Measurements from ENCODE around the gene MRPL52.
"Not testable (repeated sequence)": the region's sequence is repeated elsewhere in the genome, so short reads cannot be mapped to it uniquely, and the experiment has no call there.

MRPL52 gene

GRCh38 chr14:22852599-22852939 lies 22.9 kb downstream of the MRPL52 start:
- TF ChIP-seq POLR2AphosphoS5 (IDR thresholded peaks at IDR 0.05; ENCODE audit: low read depth, low read length), result no peak
- no peak for TF ChIP-seq TAF1 (IDR thresholded peaks at IDR 0.05; ENCODE audit: borderline replicate concordance, low read depth, low read length)
- TF ChIP-seq POLR2A (IDR thresholded peaks at IDR 0.05; ENCODE audit: low read depth, low read length), result no peak
- no peak for FAIRE-seq
- no peak for DNase-seq (ENCODE audit: insufficient read length)

- FAIRE-seq, result peak; percentile 92
- TF ChIP-seq POLR2A (IDR thresholded peaks at IDR 0.05; ENCODE audit: low read depth, low read length) (no peak), POLR2AphosphoS5 (IDR thresholded peaks at IDR 0.05; ENCODE audit: low read depth, low read length) (no peak), TAF1 (IDR thresholded peaks at IDR 0.05; ENCODE audit: borderline replicate concordance, low read depth, low read length) (no peak)
Observed at GRCh38 chr14:22852940-22853767, 23.5 kb downstream of the MRPL52 start.

GRCh38 chr14:22854296-22854695 lies 24.6 kb downstream of the MRPL52 start:
- DNase-seq (ENCODE audit: insufficient read length); FAIRE-seq: not testable (repeated sequence)

More at GRCh38 chr14:22852940-22853767, 23.5 kb downstream of the MRPL52 start:
- DNase-seq (ENCODE audit: insufficient read length), result no peak

- no peak for FAIRE-seq
- DNase-seq (ENCODE audit: insufficient read length), result no peak
- TF ChIP-seq TAF1 (IDR thresholded peaks at IDR 0.05; ENCODE audit: borderline replicate concordance, low read depth, low read length) (no peak), POLR2AphosphoS5 (IDR thresholded peaks at IDR 0.05; ENCODE audit: low read depth, low read length) (no peak), POLR2A (IDR thresholded peaks at IDR 0.05; ENCODE audit: low read depth, low read length) (no peak)
Observed at GRCh38 chr14:22854963-22855724, 25.5 kb downstream of the MRPL52 start.

GRCh38 chr14:22856428-22856827 lies 26.7 kb downstream of the MRPL52 start:
- TF ChIP-seq POLR2A (IDR thresholded peaks at IDR 0.05; ENCODE audit: low read depth, low read length) (no peak), POLR2AphosphoS5 (IDR thresholded peaks at IDR 0.05; ENCODE audit: low read depth, low read length) (no peak), TAF1 (IDR thresholded peaks at IDR 0.05; ENCODE audit: borderline replicate concordance, low read depth, low read length) (no peak)
- FAIRE-seq (no peak), DNase-seq (ENCODE audit: insufficient read length) (no peak)

GRCh38 chr14:22860377-22860776 lies 30.7 kb downstream of the MRPL52 start:
- DNase-seq (ENCODE audit: insufficient read length); FAIRE-seq: not testable (repeated sequence)

GRCh38 chr14:22861651-22862050 lies 32.0 kb downstream of the MRPL52 start:
- DNase-seq (ENCODE audit: insufficient read length) (no peak), FAIRE-seq (no peak)
- TF ChIP-seq TAF1 (IDR thresholded peaks at IDR 0.05; ENCODE audit: borderline replicate concordance, low read depth, low read length) (no peak), POLR2AphosphoS5 (IDR thresholded peaks at IDR 0.05; ENCODE audit: low read depth, low read length) (no peak), POLR2A (IDR thresholded peaks at IDR 0.05; ENCODE audit: low read depth, low read length) (no peak)

GRCh38 chr14:22864979-22865378 lies 35.3 kb downstream of the MRPL52 start:
- TF ChIP-seq TAF1 (IDR thresholded peaks at IDR 0.05; ENCODE audit: borderline replicate concordance, low read depth, low read length) (no peak), POLR2AphosphoS5 (IDR thresholded peaks at IDR 0.05; ENCODE audit: low read depth, low read length) (no peak), POLR2A (IDR thresholded peaks at IDR 0.05; ENCODE audit: low read depth, low read length) (no peak)
- FAIRE-seq (no peak), DNase-seq (ENCODE audit: insufficient read length) (no peak)

GRCh38 chr14:22865424-22866405 lies 36.0 kb downstream of the MRPL52 start:
- DNase-seq (ENCODE audit: insufficient read length) (peak; percentile 20), FAIRE-seq (no peak)
- TF ChIP-seq TAF1 (IDR thresholded peaks at IDR 0.05; ENCODE audit: borderline replicate concordance, low read depth, low read length) (no peak), POLR2AphosphoS5 (IDR thresholded peaks at IDR 0.05; ENCODE audit: low read depth, low read length) (no peak), POLR2A (IDR thresholded peaks at IDR 0.05; ENCODE audit: low read depth, low read length) (no peak)

- TF ChIP-seq POLR2AphosphoS5 (IDR thresholded peaks at IDR 0.05; ENCODE audit: low read depth, low read length) (no peak), POLR2A (IDR thresholded peaks at IDR 0.05; ENCODE audit: low read depth, low read length) (no peak), TAF1 (IDR thresholded peaks at IDR 0.05; ENCODE audit: borderline replicate concordance, low read depth, low read length) (no peak)
- no peak for DNase-seq (ENCODE audit: insufficient read length)
- FAIRE-seq, result no peak
Observed at GRCh38 chr14:22866874-22867273, 37.2 kb downstream of the MRPL52 start.

- TF ChIP-seq POLR2A (IDR thresholded peaks at IDR 0.05; ENCODE audit: low read depth, low read length) (no peak), POLR2AphosphoS5 (IDR thresholded peaks at IDR 0.05; ENCODE audit: low read depth, low read length) (no peak), TAF1 (IDR thresholded peaks at IDR 0.05; ENCODE audit: borderline replicate concordance, low read depth, low read length) (no peak)
- FAIRE-seq (peak; percentile 24), DNase-seq (ENCODE audit: insufficient read length) (no peak)
Observed at GRCh38 chr14:22870811-22871223, 41.1 kb downstream of the MRPL52 start.
